Gastrocnemius medialis (tissue), 4 donors: Measurements from ENCODE around the gene TBC1D5. TPM values are rescaled to one million over a fixed set of nuclear protein-coding genes. Genes with fewer than 3 reads are reported as not detected.

Experiments
- ATAC-seq, 2 donors: fragments of 150-250 bp; one replicate each; pipeline ENCODE4 v1.9.1; 2016
- DNase-seq, 2 donors: peaks; one replicate each; pipeline ENCODE4 v3.0.0-alpha.2; 2019
- H3K27ac ChIP-seq, 4 donors: fragments of 200-600 bp; sonication (generic); 1 replicate in 1 of 4; 2 replicates in 3 of 4; pipeline ENCODE4 v1.5.1; 2016 to 2018; ENCODE audit warnings: mild to moderate bottlenecking in 2 of 4, moderate library complexity in 1 of 4
- H3K27me3 ChIP-seq, 3 donors: fragments of 200-600 bp; sonication (generic) in 2 of 3; 1 replicate in 1 of 3; 2 replicates in 2 of 3; pipeline versions ENCODE4 v1.5.1 to v1.6.0; 2016 to 2019; ENCODE audit warnings: mild to moderate bottlenecking in 1 of 3, moderate library complexity in 1 of 3
- H3K36me3 ChIP-seq, 2 donors: fragments of 200-600 bp; sonication (generic) in 1 of 2; one replicate each; pipeline ENCODE4 v1.5.1; 2017 to 2018
- H3K4me1 ChIP-seq, 2 donors: fragments of 200-600 bp; sonication (generic) in 1 of 2; one replicate each; pipeline ENCODE4 v1.5.1; 2016 to 2017; ENCODE audit warnings: mild to moderate bottlenecking in 2 of 2
- H3K4me3 ChIP-seq, 4 donors: fragments of 200-600 bp; sonication (generic) in 3 of 4; 1 replicate in 1 of 4; 2 replicates in 3 of 4; pipeline ENCODE4 v1.5.1; 2016 to 2019; ENCODE audit warnings: mild to moderate bottlenecking in 2 of 4
- H3K9me3 ChIP-seq, 3 donors: fragments of 200-600 bp; sonication (generic) in 2 of 3; 1 replicate in 1 of 3; 2 replicates in 2 of 3; pipeline ENCODE4 v1.5.1; 2016 to 2019
- POLR2A ChIP-seq, 2 donors: fragments of 450-650 bp; IDR thresholded peaks; one replicate each; pipeline ENCODE4 v1.6.1; 2017; ENCODE audit warnings: antibody characterized with exemption in 2 of 2, mild to moderate bottlenecking in 2 of 2, moderate library complexity in 2 of 2
- in situ Hi-C, 4 donors: fragments of 200-750 bp; cut with MboI; loops; one replicate each; pipeline versions ENCODE4 v1.15.0 to v1.8.0; 2017; ENCODE audit warnings: low sequenced_read_pairs in 4 of 4
- intact Hi-C: fragments of 100-400 bp; cut with DNase I; formaldehyde crosslinking; loops from one replicate; pipeline ENCODE4 v1.15.1; 2023; ENCODE audit warnings: low total_unique reads
- total RNA-seq, 4 donors: library from RNA; depleted of rRNA; stranded (reverse); fragments of >200 nt; gene quantifications; one replicate each; pipeline versions ENCODE4 v1.1.0 to v1.2.3, GENCODE V29; 2016
- TF ChIP-seq, protein P1 (sequence below), 5 experiments: fragments of 450-650 bp in 3 of 5; fragments of 200-600 bp in 2 of 5; sonication (generic) in 2 of 5; IDR thresholded peaks in 4 of 5; conservative IDR thresholded peaks in 1 of 5; 1 replicate in 4 of 5; 2 replicates in 1 of 5; pipeline ENCODE4 v1.5.1; 2016 to 2019; ENCODE audit warnings: antibody characterized with exemption in 5 of 5, mild to moderate bottlenecking in 3 of 5, moderate library complexity in 3 of 5

TBC1D5 gene
- total RNA-seq, 4 donors from 2014 or later: 20.3 to 34.4 (median 27.1) TPM

- no peak for TF ChIP-seq POLR2A (IDR thresholded peaks at IDR 0.05)
- TF ChIP-seq, protein P1, sequence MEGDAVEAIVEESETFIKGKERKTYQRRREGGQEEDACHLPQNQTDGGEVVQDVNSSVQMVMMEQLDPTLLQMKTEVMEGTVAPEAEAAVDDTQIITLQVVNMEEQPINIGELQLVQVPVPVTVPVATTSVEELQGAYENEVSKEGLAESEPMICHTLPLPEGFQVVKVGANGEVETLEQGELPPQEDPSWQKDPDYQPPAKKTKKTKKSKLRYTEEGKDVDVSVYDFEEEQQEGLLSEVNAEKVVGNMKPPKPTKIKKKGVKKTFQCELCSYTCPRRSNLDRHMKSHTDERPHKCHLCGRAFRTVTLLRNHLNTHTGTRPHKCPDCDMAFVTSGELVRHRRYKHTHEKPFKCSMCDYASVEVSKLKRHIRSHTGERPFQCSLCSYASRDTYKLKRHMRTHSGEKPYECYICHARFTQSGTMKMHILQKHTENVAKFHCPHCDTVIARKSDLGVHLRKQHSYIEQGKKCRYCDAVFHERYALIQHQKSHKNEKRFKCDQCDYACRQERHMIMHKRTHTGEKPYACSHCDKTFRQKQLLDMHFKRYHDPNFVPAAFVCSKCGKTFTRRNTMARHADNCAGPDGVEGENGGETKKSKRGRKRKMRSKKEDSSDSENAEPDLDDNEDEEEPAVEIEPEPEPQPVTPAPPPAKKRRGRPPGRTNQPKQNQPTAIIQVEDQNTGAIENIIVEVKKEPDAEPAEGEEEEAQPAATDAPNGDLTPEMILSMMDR (IDR thresholded peaks at IDR 0.05 in 4 of 5, conservative IDR thresholded peaks at IDR 0.05 in 1 of 5): no peak
- Histone ChIP-seq H3K27ac (no peak overlapping the region), H3K4me3 (no peak overlapping the region), H3K27me3 (no peaks in the 10 kb centered on the region), H3K4me1 (peaks cover 6 to 24% of the 10 kb centered on the region in 2 donors), H3K9me3 (no peaks in the 10 kb centered on the region), H3K36me3 (no peaks in the 10 kb centered on the region)
- intact Hi-C loops: no loop called here
- in situ Hi-C loops: no loop called here
- no peak for DNase-seq
- peak in 1 of 2 donors; percentile 30 for ATAC-seq
These were observed 439.7 kb downstream of the TBC1D5 start for GRCh38 chr3:17302774-17303173.

DNA sequence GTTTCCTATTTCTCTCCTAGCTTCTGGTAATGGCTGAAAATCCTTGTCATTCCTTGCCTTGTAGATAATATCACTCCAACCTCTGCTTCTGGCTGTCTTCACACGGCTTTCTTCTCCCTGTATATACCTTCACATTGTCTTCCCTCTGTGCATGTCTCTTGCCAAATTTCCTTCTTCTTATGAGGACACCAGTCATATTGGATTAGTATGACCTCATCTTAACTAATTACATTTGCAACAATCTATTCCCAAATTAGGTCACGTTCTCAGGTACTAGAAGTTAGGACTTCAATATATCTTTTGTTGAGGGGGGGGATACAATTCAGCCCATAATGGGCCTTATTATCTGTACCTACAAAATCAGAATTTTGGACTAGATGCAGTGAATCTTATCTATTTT, 440.3 kb downstream of the TBC1D5 start:
- no peak for TF ChIP-seq POLR2A (IDR thresholded peaks at IDR 0.05)
- TF ChIP-seq, protein P1 (IDR thresholded peaks at IDR 0.05 in 4 of 5, conservative IDR thresholded peaks at IDR 0.05 in 1 of 5): no peak
- Histone ChIP-seq H3K27ac (no peak overlapping the region), H3K27me3 (no peaks in the 10 kb centered on the region), H3K9me3 (no peaks in the 10 kb centered on the region), H3K4me3 (no peak overlapping the region), H3K36me3 (no peaks in the 10 kb centered on the region), H3K4me1 (peaks cover 6 to 24% of the 10 kb centered on the region in 2 donors)
- in situ Hi-C loops (no loop called here), intact Hi-C loops (no loop called here)
- no peak for DNase-seq
- ATAC-seq: no peak

DNA sequence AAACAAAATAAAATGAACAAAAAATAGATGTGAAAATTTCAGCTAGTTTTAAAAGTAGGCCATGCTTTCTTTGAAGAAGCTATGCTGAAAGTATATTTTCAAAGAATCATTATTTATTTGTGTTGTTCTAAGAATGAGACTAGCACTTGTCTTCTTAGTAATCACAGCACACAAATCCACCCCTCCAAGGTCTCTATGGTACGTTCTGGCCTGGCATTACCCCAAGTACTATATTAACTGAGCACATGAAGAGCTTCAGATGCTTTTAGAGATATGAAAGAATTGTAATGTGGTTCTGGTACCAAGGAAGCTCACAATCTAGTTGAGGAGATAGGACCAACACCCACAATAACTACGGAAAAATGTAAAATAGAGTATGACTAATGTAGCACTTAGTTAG, 441.2 kb downstream of the TBC1D5 start:
- no peak for DNase-seq
- no peak overlapping the region for H3K4me3 ChIP-seq
- in situ Hi-C loops: no loop called here
- intact Hi-C loops: no loop called here
- no peak overlapping the region for H3K27ac ChIP-seq
- TF ChIP-seq, protein P1 (IDR thresholded peaks at IDR 0.05 in 4 of 5, conservative IDR thresholded peaks at IDR 0.05 in 1 of 5): no peak
- TF ChIP-seq POLR2A (IDR thresholded peaks at IDR 0.05): no peak
- H3K9me3 ChIP-seq: no peaks in the 10 kb centered on the region
- no peaks in the 10 kb centered on the region for H3K36me3 ChIP-seq
- peaks cover 6 to 24% of the 10 kb centered on the region in 2 donors for H3K4me1 ChIP-seq
- peak in 1 of 2 donors; percentile 45 for ATAC-seq
- H3K27me3 ChIP-seq: no peaks in the 10 kb centered on the region

DNA sequence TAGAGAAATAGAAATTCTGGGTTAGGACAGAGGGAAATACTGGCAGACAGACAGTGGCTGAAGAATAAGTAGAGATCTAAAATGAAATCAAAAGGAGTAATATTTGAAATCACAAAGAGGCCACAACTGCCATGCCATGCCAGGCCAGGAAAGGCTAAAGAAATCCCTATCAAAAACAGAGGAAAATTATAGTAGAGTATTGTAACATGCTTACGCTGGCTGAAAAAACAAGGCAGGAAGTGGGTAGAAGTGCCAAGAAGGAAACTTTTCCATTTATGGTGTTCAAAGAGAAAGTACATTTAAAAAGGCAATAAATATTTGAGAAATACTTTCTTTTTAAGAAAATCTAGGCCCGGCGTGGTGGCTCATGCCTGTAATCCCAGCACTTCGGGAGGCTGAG, 442.0 kb downstream of the TBC1D5 start:
- TF ChIP-seq, protein P1 (IDR thresholded peaks at IDR 0.05 in 4 of 5, conservative IDR thresholded peaks at IDR 0.05 in 1 of 5): no peak
- TF ChIP-seq POLR2A (IDR thresholded peaks at IDR 0.05): no peak
- no peak for ATAC-seq
- Histone ChIP-seq H3K36me3 (no peaks in the 10 kb centered on the region), H3K4me3 (no peak overlapping the region), H3K27ac (no peak overlapping the region), H3K27me3 (no peaks in the 10 kb centered on the region), H3K9me3 (no peaks in the 10 kb centered on the region), H3K4me1 (peaks cover 6 to 24% of the 10 kb centered on the region in 2 donors)
- no peak for DNase-seq
- in situ Hi-C loops (no loop called here), intact Hi-C loops (no loop called here)

DNA sequence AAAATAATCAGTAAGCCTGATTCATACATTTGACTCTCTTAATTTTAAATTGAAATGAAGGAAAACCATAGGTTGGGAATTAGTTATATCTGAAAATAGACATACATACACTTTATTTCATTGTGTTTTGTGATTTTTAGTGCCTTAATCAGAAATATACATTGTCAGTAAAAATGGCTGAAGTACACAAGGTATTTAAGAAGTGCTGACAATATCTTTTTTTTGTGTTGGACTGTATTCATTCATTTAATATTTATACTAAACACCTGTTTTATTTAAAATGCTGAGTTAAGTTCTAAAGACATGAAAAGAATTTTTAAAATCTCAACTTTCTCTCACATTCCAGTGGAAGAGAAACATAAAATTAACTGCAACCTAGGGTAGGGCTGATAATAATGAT, 444.4 kb downstream of the TBC1D5 start:
- Histone ChIP-seq H3K4me1 (peaks cover 6 to 18% of the 10 kb centered on the region in 2 donors), H3K27ac (no peak overlapping the region), H3K36me3 (no peaks in the 10 kb centered on the region), H3K27me3 (no peaks in the 10 kb centered on the region), H3K9me3 (no peaks in the 10 kb centered on the region), H3K4me3 (no peak overlapping the region)
- ATAC-seq (no peak), DNase-seq (no peak)
- intact Hi-C loops (no loop called here), in situ Hi-C loops (no loop called here)
- TF ChIP-seq, protein P1 (IDR thresholded peaks at IDR 0.05 in 4 of 5, conservative IDR thresholded peaks at IDR 0.05 in 1 of 5): no peak
- no peak for TF ChIP-seq POLR2A (IDR thresholded peaks at IDR 0.05)
